Type B pancreatic cell (in vitro differentiated cells): Measurements from ENCODE around the gene MORF4L1. TPM values are rescaled to one million over a fixed set of nuclear protein-coding genes. Genes with fewer than 3 reads are reported as not detected.
"Not testable (repeated sequence)": the region's sequence is repeated elsewhere in the genome, so short reads cannot be mapped to it uniquely, and the experiment has no call there.

Source experiments
- DNase-seq: peaks from one replicate; pipeline ENCODE4 v3.0.0; 2021; ENCODE audit warnings: mixed read lengths; ENCODE audit not compliant: unreplicated experiment; ENCODE audit errors: extremely low spot score
- H3K27ac Mint-ChIP-seq: 2 replicates; pipeline ENCODE4 v1.8.0; 2021; ENCODE audit warnings: mild to moderate bottlenecking, mixed read lengths
- H3K27me3 Mint-ChIP-seq: 2 replicates; pipeline ENCODE4 v1.8.0; 2021; ENCODE audit warnings: mixed read lengths
- H3K36me3 Mint-ChIP-seq: 2 replicates; pipeline ENCODE4 v1.8.0; 2021; ENCODE audit warnings: mixed read lengths
- H3K4me1 Mint-ChIP-seq: one replicate; pipeline ENCODE4 v1.8.0; 2021; ENCODE audit warnings: mixed read lengths; ENCODE audit not compliant: unreplicated experiment
- H3K4me3 Mint-ChIP-seq: 2 replicates; pipeline ENCODE4 v1.8.0; 2021; ENCODE audit warnings: mild to moderate bottlenecking, mixed read lengths
- H3K9me3 Mint-ChIP-seq: 2 replicates; pipeline ENCODE4 v1.8.0; 2021; ENCODE audit warnings: mixed read lengths
- total RNA-seq: library from RNA; stranded (reverse); gene quantifications from 2 replicates; pipeline ENCODE4 v1.2.1, GENCODE V29; 2021; ENCODE audit warnings: low replicate concordance
- TF ChIP-seq, protein P1 (sequence below): fragments of 200-600 bp; sonication (generic); conservative IDR thresholded peaks from 2 replicates; pipeline ENCODE4 v1.5.0; 2021; ENCODE audit warnings: antibody characterized with exemption, mild to moderate bottlenecking

The MORF4L1 gene
- total RNA-seq, 1 donor from 2014 or later: 372 TPM

DNA sequence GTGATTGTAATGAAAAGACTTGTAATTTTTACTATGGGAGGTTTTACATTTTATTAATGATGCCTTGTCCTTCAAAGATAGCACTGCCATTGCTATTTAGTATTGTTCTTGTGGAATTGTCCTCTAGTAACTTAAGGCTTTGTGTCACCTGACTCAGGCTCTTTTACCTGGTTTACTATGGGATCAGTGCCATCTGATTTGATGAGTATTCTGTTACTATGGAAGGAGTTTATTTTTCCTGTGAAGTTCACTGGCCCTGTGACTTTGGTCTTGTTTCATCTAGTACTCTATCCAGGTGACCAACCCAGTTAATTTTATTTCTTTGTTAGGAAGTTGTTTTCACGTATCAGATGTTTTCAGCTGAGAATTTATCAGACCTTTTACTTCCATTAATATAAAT, 9.0 kb downstream of the MORF4L1 start:
- no peak overlapping the region for H3K4me3 Mint-ChIP-seq
- no peak for DNase-seq
- peaks cover 37% of the 10 kb centered on the region for H3K4me1 Mint-ChIP-seq
- H3K9me3 Mint-ChIP-seq: no peaks in the 10 kb centered on the region
- TF ChIP-seq, protein P1, sequence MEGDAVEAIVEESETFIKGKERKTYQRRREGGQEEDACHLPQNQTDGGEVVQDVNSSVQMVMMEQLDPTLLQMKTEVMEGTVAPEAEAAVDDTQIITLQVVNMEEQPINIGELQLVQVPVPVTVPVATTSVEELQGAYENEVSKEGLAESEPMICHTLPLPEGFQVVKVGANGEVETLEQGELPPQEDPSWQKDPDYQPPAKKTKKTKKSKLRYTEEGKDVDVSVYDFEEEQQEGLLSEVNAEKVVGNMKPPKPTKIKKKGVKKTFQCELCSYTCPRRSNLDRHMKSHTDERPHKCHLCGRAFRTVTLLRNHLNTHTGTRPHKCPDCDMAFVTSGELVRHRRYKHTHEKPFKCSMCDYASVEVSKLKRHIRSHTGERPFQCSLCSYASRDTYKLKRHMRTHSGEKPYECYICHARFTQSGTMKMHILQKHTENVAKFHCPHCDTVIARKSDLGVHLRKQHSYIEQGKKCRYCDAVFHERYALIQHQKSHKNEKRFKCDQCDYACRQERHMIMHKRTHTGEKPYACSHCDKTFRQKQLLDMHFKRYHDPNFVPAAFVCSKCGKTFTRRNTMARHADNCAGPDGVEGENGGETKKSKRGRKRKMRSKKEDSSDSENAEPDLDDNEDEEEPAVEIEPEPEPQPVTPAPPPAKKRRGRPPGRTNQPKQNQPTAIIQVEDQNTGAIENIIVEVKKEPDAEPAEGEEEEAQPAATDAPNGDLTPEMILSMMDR: no peak
- H3K27ac Mint-ChIP-seq: no peak overlapping the region
- H3K27me3 Mint-ChIP-seq: no peaks in the 10 kb centered on the region
- H3K36me3 Mint-ChIP-seq: peaks cover 28% of the 10 kb centered on the region

DNA sequence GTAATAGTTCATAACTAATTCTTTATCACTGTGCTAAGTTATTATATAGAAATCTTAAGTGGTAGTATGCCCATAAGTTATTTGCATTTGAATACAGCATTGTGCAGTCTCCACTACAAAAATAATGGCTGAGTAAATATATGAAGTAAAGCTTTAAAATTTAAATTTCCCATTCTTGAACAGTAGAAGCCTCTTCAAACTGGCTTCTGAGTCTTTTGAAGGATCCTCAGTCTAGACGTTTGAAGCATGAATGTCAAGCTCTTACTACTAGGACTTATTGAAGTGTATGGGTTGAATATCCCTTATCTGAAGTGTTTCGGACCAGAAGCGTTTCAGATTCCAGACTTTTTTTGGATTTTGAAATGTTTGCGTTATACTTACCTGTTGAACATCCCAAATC, 16.3 kb downstream of the MORF4L1 start:
- Mint-ChIP-seq H3K4me3 (no peak overlapping the region), H3K27ac (no peak overlapping the region), H3K36me3 (peaks cover 49% of the 10 kb centered on the region), H3K27me3 (no peaks in the 10 kb centered on the region), H3K9me3 (no peaks in the 10 kb centered on the region), H3K4me1 (peaks cover 13% of the 10 kb centered on the region)
- TF ChIP-seq, protein P1: no peak
- no peak for DNase-seq

DNA sequence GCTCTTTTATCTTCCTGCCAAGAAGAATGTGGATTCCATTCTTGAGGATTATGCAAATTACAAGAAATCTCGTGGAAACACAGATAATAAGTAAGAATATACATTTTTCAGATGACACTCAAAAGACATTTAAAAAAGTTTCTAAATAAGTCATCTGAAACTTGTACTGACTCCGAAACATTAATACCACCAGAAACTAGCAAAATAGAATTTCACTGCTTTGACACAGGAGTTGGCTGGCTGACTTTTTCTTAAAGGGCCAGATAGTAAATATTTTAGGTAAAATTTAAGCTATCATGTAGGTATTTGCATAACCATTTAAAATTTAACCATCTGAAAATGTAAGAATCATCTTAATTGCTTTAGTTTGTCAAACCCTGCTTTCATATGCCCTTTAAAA, 20.8 kb downstream of the MORF4L1 start:
- Mint-ChIP-seq H3K4me1 (peaks cover 1% of the 10 kb centered on the region), H3K27me3 (no peaks in the 10 kb centered on the region), H3K27ac (no peak overlapping the region), H3K4me3 (no peak overlapping the region), H3K9me3 (no peaks in the 10 kb centered on the region), H3K36me3 (peaks cover 57% of the 10 kb centered on the region)
- no peak for DNase-seq
- TF ChIP-seq, protein P1: no peak

DNA sequence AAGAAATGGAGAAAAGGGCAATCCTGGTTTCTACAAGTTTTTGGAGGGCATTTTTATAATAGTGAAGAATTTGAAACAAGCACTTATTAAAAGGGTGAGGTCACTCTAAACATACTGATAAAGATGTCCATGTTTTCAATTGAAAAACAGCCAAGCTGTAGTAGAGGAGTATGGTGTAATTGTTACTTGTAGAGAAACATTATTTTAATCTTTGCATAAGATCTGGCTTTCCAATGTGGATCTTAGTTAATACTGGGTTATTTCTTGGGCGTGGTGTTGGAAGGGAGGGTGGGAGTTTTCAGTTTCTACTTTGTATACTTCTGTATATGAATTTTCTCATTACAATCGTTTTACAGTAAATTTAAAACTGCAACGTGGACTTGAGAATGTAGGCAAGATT, 22.8 kb downstream of the MORF4L1 start:
- H3K9me3 Mint-ChIP-seq: no peaks in the 10 kb centered on the region
- peaks cover 4% of the 10 kb centered on the region for H3K4me1 Mint-ChIP-seq
- no peak for DNase-seq
- H3K36me3 Mint-ChIP-seq: peaks cover 70% of the 10 kb centered on the region
- H3K4me3 Mint-ChIP-seq: no peak overlapping the region
- no peaks in the 10 kb centered on the region for H3K27me3 Mint-ChIP-seq
- H3K27ac Mint-ChIP-seq: no peak overlapping the region
- TF ChIP-seq, protein P1: no peak

DNA sequence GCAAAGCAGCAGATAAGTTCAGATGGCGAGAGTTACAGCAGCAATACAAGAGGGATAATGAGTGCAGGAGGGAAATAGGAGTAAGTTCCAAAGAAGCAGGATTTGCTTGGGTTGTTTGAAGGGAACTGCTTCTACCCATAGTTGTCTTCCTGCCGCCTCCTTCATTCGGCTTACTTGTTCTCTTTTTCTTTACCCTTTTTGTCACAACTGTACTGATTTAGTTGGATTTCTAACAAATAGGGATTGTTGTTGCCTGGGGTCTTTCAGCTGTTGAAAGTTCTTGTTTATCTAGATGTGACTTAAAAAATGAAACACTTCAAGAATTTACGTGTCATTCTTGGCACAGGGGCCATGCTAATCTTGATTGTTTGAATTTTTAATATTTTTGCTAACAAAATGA, 25.9 kb downstream of the MORF4L1 start:
- TF ChIP-seq, protein P1: no peak
- Mint-ChIP-seq H3K27ac (no peak overlapping the region), H3K9me3 (no peaks in the 10 kb centered on the region), H3K27me3 (no peaks in the 10 kb centered on the region), H3K4me3 (no peak overlapping the region), H3K4me1 (peaks cover 4% of the 10 kb centered on the region), H3K36me3 (peaks cover 52% of the 10 kb centered on the region)
- no peak for DNase-seq

DNA sequence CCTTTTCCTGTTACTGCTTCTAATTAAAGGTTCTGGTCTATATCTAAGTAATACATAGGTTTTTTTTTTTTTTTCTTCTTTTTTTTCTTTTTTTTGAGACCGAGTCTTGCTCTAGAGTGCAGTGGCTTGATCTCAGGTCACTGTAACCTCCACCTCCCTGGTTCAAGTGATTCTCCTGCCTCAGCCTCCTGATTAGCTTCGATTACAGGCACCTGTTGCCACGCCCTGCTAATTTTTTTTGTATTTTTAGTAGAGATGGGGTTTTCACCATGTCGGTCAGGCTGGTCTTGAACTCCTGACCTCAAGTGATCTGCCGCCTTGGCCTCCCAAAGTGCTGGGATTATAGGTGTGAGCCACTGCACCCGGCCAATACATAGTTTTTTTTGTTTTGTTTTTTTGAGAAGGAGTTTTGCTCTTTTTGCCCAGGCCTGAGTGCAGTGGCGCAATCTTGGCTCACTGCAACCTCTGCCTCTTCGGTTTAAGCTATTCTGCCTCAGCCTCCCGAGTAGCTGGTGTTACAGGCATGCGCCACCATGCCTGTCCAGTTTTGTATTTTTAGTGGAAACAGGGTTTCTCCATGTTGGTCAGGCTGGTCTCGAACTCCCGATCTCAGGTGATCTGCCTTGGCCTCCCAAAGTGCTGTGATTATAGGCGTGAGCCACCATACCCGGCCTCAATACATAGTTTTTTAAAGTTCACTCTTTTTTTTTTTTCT, 28.3 kb downstream of the MORF4L1 start:
- not testable (repeated sequence) for DNase-seq
- peaks cover 41% of the 10 kb centered on the region for H3K36me3 Mint-ChIP-seq

DNA sequence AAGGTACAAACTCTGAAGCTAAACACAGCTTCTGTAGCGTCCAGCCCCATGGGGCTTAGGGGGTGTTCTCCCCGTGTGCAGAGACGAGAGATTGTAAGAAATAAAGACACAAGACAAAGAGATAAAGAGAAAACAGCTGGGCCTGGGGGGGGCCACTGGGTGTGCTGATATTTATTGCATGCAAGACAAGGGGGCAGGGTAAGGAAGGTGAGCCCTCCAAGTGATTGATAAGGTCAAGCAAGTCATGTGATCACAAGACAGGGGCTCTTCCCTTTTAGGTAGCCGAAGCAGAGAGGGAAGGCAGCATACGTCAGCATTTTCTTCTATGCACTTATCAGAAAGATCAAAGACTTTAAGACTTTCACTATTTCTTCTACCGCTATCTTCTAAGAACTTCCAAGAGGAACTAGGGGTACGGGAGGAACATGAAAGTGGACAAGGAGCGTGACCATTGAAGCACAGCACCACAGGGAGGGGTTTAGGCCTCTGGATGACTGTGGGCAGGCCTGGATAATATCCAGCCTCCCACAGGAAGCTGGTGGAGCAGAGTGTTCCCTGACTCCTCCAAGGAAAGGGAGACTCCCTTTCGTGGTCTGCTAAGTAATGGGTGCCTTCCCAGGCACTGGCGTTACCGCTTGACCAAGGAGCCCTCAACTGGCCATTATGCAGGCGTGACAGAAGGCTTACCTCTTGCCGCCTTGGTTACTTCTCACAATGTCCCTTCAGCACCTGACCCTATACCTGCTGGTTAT, 29.8 kb downstream of the MORF4L1 start:
- H3K27ac Mint-ChIP-seq, H3K27me3 Mint-ChIP-seq: not testable (repeated sequence)
- peaks cover 39% of the 10 kb centered on the region for H3K36me3 Mint-ChIP-seq

More for the DNA sequence above, 28.3 kb downstream of the MORF4L1 start:
- not testable (repeated sequence) for H3K27me3 Mint-ChIP-seq, H3K4me1 Mint-ChIP-seq, H3K27ac Mint-ChIP-seq, H3K4me3 Mint-ChIP-seq, H3K9me3 Mint-ChIP-seq

More for the DNA sequence above, 29.8 kb downstream of the MORF4L1 start:
- H3K4me1 Mint-ChIP-seq, H3K4me3 Mint-ChIP-seq, H3K9me3 Mint-ChIP-seq, DNase-seq: not testable (repeated sequence)
